HG02973 (cell line): ENCODE data around the gene BOLA3.
"Not testable (repeated sequence)": the region's sequence is repeated elsewhere in the genome, so short reads cannot be mapped to it uniquely, and the experiment has no call there.

Source experiments
- ATAC-seq: cut with Tn5 transposase; IDR thresholded peaks from one replicate; pipeline ENCODE4 v1.9.1; 2021; ENCODE audit warnings: moderate library complexity; ENCODE audit not compliant: unreplicated experiment

Gene BOLA3

GRCh38 chr2:74105413-74105812, 42.3 kb downstream of the BOLA3 start:
- no peak for ATAC-seq

GRCh38 chr2:74104839-74105238, 42.9 kb downstream of the BOLA3 start:
- ATAC-seq, result no peak

GRCh38 chr2:74103763-74104162, 43.9 kb downstream of the BOLA3 start:
- ATAC-seq, result no peak

GRCh38 chr2:74102516-74102915, 45.2 kb downstream of the BOLA3 start:
- no peak for ATAC-seq

- ATAC-seq, result no peak
These were observed 46.0 kb downstream of the BOLA3 start for GRCh38 chr2:74101574-74102300.

DNA sequence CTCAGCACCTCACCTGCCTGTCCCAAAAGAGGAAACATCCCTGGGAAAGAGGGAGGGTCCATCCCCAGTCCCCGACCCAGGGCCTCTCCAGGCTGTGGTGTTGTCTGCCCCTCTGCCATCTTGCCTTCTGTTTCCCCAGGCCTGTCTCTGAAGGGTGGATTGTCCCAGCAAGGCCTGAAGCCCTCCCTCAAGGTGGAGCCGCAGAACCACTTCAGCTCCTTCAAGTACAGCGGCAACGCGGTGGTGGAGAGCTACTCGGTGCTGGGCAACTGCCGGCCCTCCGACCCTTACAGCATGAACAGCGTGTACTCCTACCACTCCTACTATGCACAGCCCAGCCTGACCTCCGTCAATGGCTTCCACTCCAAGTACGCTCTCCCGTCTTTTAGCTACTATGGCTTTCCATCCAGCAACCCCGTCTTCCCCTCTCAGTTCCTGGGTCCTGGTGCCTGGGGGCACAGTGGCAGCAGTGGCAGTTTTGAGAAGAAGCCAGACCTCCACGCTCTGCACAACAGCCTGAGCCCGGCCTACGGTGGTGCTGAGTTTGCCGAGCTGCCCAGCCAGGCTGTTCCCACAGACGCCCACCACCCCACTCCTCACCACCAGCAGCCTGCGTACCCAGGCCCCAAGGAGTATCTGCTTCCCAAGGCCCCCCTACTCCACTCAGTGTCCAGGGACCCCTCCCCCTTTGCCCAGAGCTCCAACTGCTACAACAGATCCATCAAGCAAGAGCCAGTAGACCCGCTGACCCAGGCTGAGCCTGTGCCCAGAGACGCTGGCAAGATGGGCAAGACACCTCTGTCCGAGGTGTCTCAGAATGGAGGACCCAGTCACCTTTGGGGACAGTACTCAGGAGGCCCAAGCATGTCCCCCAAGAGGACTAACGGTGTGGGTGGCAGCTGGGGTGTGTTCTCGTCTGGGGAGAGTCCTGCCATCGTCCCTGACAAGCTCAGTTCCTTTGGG, 47.2 kb downstream of the BOLA3 start:
- no peak for ATAC-seq

DNA sequence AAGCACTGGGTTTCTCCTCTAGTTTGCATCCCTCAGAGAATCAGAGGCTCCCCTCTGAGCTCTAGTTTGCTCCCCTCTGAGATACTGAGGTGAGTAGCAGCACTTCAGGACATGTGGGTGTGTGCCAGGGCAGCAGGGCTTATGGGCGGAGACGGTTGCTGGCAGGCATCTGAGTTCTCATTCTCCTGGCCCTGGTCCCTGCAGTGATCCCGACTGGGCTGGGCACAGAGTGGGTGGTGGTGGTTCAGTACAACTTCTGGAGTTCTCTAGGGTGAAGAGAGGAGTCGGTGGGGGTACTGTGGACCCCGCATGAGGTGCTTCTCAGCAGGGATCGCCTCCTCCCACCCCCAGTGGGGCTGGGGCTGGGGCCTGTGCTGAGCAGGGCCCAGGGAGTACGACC, 47.9 kb downstream of the BOLA3 start:
- no peak for ATAC-seq

DNA sequence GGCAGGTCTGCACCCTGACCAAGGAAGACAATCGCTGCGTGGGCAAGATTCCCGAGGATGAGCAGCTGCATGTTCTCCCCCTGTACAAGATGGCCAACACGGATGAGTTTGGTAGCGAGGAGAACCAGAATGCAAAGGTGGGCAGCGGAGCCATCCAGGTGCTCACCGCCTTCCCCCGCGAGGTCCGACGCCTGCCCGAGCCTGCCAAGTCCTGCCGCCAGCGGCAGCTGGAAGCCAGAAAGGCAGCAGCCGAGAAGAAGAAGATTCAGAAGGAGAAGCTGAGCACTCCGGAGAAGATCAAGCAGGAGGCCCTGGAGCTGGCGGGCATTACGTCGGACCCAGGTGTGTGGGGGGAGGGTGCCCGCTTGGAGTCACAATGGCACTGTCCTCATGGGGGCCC, 48.4 kb downstream of the BOLA3 start:
- ATAC-seq, result no peak

DNA sequence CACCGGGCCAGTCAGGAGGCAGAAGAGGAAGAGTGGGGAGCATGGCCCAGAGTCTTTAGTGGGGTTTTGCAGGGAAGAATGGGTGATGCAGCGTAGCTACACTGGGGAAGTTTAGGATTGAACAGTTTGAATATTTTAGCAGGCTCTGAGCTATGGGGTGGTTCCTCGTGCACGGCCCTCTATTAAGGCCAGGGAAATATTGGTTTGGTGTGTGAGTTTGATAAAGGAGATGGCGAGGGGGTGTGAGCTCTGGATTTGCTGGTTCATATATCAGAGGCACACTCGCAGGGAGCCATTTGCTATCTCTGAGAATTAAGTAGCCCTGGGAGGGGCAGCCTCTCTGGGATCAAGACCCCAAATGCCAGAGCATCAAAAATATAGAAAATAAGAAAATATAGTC, 50.1 kb downstream of the BOLA3 start:
- no peak for ATAC-seq

DNA sequence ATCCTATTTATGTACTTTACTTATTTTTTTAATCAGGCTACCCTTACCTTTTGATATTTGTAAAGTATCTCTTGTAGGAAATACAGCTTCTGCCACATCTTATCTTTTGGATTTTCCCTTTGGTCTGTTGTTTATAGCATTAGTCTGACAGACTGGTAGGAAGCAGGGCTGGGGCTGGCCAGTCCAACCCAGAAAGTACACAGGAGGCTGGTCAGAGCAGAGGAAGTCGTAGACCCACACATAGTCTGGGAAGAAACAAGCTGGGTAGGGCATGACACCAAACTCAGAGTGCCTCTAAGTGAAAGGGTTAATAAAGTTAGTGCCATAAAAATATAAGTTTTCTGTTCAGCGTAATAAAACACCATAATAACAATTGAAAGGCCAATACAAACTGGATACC, 51.7 kb downstream of the BOLA3 start:
- ATAC-seq, result no peak

DNA sequence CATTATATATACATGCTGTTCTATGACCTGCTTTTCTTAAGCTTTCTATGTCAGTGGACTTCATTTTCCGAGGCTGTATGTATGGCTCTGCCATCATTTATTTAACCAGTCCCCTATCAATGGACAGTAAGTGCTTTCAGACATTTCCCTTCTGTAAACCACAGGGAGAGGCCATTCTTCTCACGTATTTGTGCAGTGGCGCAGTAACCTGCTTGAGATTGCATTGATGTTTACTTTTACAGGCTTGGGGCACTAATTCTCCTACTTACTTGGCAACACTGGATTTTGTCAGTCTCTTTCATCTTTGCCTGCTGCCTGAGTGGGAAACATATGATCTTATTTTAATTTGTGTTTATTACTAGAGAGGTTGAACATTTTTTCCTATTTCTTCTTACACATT, 52.1 kb downstream of the BOLA3 start:
- ATAC-seq, result no peak

- ATAC-seq, result no peak
These were observed 53.4 kb downstream of the BOLA3 start for GRCh38 chr2:74094291-74094690.

DNA sequence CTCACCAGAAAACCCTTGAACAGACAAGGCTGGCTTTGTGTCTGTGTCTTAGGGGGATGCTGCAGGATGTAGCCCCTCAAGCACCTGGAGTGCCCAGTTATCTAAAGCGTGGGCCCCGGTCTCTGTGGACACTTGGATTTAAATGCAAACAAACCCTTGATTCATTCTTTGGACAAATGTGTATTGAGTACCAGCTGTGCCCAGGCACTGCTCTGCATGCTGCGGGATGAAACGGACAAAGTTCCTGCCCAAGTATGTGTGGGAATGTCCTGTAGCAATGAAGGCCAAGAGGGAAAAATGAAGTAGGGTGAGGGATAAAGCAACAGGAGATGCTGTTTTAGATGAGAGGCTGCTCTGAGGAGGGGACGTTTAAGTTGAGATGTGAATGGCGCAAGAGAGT, 53.9 kb downstream of the BOLA3 start:
- no peak for ATAC-seq

- no peak for ATAC-seq
These were observed 54.3 kb downstream of the BOLA3 start for GRCh38 chr2:74093426-74093825.

DNA sequence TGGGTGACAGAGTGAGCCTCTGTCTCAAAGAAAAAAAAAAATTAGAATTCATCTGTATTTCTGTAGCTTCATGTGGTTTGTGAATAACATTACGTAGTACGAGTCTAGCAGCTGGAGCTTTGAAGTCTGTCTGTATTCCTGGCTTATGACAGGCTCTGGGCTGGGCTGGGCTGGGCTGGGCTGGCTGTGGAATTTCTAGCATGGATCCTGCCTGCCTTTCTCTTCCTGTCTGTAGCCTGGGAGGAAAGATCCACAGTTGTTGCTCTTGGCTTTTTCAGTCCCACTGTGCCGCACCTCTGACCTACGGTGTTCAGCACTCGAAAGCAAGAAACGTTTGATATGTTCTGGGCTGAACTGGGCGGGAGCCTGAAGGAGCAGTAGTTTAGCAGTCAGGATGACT, 55.4 kb downstream of the BOLA3 start:
- no peak for ATAC-seq

DNA sequence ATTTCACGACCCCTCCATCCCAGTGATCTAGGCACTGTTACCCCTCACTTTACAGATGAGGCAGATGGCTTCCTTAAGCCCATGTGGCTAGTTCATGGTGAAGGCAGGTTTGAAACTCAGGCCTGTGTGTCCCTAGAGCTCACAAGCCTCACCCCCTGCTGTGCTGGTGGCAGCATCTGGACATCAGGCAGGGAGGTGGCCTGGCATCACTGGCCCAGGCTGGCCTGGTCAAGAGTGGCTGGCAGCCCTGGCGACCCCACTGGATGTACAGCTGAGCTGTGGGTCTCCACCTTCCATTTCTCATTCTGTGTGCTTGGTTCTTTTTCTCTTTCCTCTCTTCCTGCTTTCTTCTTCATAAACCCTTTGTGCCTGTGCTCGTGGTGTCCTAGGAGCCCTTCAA, 56.3 kb downstream of the BOLA3 start:
- no peak for ATAC-seq

- no peak for ATAC-seq
These were observed 57.6 kb downstream of the BOLA3 start for GRCh38 chr2:74089816-74090745.

DNA sequence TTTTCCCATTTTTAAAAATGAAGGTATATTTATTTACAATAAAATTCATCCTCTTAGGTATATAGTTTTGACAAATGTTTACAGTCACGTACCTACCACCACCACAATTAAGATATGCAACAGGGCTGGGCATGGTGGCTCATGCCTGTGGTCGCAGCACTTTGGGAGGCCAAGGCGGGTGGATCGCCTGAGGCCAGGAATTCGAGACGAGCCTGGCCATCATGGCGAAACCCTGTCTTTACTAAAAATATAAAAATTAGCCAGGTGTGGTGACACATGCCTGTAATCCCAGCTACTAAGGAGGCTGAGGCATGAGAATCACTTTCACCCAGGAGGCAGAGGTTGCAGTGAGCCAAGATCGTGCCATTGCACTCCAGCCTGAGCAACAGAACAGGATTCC, 59.0 kb downstream of the BOLA3 start:
- ATAC-seq, result not testable (repeated sequence)

DNA sequence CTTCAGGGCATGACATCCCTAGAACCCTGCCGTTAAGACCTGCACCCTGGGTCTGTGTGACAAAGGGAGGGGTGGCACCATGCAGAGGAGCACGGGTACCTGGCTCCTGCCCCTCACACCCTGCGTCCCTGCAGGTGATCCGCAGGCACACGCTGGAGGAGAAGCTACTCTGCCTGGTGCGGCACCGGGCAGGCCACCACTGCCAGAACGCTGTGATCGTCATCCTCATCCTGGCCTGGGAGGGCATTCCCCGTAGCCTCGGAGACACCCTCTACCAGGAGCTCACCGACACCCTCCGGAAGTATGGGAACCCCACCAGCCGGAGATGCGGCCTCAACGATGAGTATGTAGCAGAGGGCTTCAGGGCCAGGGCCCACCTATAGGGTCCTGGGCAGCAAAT, 60.0 kb downstream of the BOLA3 start:
- no peak for ATAC-seq

GRCh38 chr2:74086021-74086420, 61.7 kb downstream of the BOLA3 start:
- ATAC-seq, result no peak
